NCI-H187 (cell line): ENCODE data around the gene PDE4DIP.
"Not testable (repeated sequence)": the region's sequence is repeated elsewhere in the genome, so short reads cannot be mapped to it uniquely, and the experiment has no call there.

Experiments
- DNase-seq, 2 experiments: peaks; one replicate each; lab custom pipeline; 2025; lab: John Stamatoyannopoulos, UW

Gene PDE4DIP

DNA sequence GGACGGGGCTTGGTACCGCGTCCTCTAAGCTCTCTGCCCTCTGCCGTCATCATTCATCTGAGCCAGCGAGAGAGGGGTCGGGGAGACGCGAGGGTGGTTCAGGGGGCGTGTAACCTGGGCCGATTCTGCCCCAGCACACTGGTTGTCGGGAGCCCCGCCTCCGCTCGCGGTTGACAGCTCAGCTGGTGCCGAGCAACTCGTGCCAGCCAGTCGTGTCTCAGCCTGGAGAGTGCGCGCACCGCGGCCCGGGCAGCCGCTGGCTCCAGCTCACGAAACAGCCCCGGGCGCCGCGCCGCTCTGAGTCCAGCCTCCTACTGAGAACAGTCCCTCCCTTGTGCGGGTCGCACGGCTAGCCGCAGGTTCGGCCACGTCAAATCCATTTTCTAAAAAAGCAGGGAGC, at the start of gene PDE4DIP:
PDE4DIP (plus strand) TSS at position 209 of the 400 bp plus-strand sequence. CDS start 347 bp downstream, outside the sequence.
- DNase-seq, result not testable (repeated sequence)

DNA sequence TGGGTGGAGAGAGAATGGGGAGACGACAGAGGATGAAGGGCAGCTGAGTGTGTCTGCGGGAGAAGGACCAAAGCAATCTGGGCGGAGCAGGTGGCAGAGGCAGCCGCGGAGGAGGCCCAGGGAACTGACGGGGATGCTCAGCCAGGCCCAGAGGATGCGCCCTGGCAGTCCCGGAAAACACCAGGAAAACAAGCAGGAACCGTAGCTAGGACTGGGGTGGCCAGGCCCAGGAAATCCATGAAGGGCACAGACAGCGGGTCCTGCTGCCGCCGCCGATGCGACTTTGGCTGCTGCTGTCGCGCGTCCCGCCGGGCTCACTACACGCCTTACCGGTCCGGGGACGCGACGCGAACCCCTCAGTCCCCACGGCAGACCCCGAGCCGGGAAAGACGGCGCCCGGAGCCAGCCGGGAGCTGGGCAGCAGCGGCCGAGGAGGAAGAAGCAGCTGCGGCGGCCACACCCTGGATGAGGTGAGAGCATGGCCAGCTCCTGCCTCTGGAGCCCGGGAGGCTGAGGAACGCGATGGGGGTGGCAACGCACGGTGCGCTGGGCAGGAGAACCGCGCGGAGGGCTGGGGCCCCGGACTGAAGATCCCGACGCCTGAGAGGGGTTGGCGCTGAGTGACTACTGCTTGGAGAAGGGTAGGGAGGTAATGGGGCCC, 35.8 kb upstream of the PDE4DIP start:
- not testable (repeated sequence) for DNase-seq

DNA sequence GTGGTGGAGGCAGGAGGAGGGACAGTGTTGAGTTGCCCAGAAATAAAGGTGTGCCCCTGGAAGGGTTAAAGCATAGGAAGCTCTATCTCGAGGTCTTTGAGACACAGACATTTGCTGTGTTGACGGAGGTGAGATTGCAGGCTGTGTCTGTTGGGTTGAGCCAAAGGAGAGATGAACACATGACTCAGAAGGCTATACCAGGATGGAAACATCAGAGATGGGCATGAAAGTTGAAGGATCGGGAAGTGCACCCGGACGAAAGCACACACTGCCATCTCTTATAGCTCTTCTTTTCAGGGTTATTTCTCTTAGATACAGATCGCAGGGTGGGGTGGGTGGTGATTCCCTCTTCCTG, 35.3 kb upstream of the PDE4DIP start:
- DNase-seq, result not testable (repeated sequence)

DNA sequence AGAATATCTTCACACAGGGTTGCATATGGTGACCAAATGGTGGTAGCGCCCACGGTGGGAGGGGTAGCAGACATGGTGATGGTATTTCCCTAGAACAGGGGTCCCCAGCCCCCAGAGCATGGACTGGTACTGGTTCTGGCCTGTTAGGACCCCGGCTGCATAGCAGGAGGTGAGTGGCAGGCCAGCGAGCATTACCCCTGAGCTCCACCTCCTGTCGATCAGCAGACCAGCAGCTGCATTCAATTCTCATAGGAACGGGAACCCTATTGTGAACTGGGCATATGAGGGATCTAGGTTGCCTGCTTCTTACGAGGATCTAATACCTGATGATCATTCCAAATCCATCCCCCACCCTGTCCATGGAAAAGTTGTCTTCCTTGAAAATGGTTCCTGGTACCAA, 22.0 kb upstream of the PDE4DIP start:
- DNase-seq, result not testable (repeated sequence)

DNA sequence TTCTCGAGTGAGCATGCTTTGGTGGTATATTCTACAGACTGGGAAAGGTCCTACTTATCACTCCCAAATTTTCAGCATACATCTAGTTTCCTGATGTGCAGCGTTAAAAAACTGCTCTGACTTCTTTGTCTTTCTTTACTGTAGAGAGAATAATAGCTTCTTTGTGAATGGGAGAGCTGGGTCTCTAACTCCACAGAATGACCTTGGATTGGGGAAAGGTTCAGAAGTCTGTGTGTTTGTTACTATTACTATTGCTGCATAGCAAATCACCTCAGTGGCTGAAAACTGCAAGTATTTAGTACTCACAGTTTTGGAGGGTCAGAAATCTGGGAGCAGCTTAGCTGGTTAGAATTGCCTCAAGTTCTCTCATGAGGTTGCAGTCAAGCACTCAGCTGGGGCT, 20.4 kb upstream of the PDE4DIP start:
- DNase-seq, result not testable (repeated sequence)

DNA sequence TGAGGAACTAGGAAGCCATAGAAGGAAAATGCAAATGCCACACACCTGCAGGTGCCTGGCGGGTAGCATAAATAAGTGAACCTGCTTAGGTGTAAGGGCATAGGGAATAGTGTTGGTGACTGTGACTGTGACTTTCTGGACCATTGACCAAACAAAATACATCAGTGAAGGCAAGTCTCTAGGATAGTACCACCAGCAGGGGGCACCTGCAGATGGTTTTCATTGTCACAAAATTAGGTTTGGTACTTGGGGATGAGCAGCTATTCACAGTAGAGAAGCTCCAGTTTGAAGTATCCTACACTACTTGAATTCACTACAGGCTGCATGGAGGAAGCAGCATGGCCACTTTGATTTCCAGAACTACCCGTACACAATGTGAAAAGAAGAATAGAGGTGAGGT, 19.2 kb upstream of the PDE4DIP start:
- DNase-seq, result not testable (repeated sequence)

DNA sequence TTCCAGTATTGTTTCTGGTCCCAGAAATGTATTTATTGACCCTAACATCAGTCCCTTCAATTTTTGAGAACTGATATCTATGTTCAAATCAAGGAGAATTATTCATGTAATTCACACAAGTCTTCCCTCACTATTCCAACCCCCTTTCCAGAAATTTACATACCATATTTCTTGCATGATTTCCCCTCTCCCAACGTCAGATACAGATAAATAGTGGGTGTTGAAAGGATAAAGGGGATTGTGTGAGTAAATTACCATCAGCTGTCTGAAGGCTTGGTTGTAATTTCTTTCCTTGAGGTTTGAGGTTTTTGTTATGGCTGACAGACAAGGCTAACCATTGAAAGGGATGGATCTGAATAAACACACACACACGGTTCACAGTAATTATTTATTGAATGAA, 15.7 kb upstream of the PDE4DIP start:
- not testable (repeated sequence) for DNase-seq

DNA sequence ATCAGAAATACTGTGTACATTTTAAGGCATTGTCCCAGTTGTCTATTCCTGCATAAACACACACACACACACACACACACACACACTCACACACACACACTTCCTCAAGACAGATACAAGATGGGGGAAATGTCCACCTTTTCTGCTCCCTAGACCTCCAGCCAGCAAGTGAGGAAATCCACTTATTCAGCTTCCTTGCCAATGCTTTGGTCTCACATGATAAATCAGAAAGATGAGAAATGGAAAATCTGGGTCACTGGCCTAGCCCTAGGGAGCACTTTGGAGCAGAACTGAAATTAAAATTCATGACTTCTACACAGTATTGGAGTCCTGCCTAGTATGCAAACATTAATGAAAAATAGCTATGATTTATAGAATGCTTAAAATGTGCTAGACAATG, 15.3 kb upstream of the PDE4DIP start:
- not testable (repeated sequence) for DNase-seq

DNA sequence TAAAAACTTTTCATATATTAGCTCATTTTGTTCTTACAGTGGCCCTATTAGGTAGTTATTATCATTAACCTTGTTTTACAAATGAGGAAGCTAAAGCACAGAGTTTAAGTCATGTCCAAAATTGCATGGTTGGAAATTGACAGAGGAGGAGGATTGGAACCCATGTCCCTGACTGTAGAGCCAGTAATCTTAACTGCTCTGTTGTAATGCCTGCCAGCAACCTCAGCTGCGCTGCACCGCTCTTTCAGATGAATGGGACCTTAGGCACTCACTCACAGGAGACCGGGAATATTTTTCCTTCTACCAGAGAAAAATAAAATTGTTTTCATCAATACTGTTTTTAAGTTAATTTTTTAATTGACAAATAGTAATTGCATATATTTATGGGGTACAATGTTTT, 14.9 kb upstream of the PDE4DIP start:
- not testable (repeated sequence) for DNase-seq

DNA sequence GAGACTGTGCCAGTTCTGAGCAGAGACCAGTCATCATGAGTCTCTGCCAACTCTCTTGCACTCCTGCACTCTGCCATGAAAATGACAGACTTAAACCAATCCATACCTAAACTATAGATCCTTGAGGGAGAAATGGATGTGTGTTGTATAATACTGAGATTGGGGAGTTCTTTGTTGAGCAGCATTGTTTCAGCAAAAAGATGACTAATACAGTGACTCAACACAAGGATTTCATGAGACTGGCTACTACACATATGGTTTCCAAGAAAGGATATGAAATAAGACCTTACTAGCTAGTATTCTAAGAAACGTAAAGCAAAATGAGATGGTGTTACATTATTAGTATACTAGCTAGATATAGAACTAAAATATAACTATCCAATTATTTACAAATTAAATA, 3.0 kb upstream of the PDE4DIP start:
- not testable (repeated sequence) for DNase-seq

DNA sequence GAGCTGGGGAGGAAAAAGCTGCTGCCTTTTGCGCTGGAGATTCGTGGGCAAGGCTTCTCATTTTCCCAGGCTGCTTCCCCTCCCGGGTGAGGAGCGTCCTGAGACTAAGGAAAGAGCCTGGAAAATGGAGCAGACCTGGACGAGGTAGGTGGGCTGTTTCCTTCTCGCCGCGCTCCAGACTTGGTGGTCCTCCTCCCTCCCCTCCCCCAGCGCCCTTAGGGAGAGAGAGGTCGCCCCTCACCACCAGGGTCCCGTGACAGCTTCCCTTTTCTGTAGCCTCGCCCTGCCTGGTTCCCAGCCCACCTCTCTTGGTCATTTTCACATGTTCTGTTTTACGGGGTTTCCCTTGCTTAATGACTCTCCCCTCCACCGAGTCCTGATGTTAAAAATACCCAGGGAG, 423 bp downstream of the PDE4DIP start:
- DNase-seq, result not testable (repeated sequence)

DNA sequence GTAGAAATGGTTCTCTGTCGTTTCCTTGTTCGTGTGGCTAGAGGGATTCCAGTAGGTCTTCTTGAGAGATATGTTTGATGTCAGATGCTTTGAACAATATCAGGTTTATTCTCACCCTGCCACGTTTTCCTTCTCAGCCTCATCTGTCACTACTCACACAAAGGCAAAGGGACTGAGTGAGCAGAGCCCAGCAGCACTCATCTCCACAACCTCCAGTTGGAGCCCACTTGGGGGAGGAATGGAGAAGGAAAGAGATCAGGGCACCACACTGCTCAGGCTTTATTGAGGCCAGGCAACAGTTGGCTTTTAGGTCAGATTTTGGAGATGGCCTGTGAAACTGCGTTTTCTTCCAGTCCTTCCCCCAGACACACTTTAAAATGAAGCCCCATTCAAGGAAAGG, 840 bp downstream of the PDE4DIP start:
- not testable (repeated sequence) for DNase-seq

DNA sequence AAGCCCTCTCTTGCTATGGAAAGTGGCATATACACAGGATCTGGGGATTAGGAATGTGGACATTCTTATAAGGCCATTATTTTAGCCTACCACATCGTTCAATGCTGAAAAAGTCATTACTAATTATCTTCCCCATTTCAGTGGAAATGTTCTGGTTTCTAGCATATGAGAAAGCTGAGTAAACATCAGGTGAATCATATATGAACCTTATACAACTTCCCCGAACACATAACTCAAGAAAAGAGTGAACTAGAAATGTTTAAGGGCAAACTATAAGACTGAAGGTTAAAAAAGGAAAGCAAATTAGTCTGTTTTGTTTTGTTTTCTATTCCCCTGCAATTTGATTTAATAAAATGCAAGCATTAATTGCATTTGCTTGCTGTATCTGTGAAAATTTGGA, 6.1 kb downstream of the PDE4DIP start:
- DNase-seq, result not testable (repeated sequence)

DNA sequence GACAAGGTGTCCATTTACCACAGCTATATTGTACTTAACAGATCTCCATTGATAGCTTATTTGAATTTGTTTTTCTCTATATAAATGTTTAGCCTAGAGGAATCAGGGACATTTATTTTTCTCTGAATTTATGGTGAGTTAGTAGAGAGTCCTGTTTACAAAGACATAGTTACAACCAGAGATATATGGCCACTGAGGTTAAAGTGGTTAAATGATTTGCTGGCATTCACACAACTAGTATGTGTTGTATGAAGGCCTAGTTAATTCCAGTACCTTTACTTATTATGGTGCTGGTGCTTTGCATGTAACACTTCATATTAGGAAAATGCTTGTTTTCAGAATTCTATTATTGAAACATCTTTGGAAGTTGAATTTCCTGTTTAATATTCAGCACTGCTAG, 6.6 kb downstream of the PDE4DIP start:
- DNase-seq, result not testable (repeated sequence)

DNA sequence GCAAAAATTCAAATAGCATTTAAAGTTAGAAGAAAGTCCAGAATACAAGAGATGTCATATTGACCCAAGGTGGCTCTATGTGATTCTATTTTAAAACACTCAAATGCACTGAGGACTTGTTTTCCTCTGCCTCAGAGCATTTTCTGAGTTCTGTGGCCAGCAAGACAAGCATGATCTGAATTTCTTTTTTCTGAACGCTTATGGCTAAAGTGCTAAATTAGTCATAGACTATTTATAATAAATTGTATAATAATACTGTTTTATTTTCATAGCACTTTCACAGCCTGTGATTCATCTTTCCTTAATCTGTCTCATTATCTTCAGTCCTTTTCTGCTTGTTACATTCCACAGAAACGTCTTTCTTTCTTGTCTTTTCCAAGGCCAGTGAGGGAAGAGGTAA, 7.5 kb downstream of the PDE4DIP start:
- not testable (repeated sequence) for DNase-seq

DNA sequence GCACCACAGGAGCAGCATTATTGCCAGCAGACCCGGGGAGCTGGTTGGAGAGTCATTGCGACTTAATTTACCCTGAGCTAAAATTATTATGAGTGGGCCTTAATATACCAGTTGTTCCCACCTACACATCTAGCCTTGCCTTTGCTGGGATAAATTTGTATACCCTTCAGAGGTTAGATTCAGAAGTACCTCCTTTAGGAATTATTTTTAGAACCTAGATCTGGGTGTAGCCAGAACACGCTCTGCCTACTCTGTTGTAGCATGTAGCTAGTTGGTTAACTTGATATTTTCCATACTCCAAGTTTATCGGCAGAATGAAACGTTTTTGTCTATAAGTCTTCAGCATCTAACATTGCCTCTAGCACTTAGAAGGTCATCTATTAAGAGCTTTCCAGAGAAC, 9.1 kb downstream of the PDE4DIP start:
- not testable (repeated sequence) for DNase-seq

DNA sequence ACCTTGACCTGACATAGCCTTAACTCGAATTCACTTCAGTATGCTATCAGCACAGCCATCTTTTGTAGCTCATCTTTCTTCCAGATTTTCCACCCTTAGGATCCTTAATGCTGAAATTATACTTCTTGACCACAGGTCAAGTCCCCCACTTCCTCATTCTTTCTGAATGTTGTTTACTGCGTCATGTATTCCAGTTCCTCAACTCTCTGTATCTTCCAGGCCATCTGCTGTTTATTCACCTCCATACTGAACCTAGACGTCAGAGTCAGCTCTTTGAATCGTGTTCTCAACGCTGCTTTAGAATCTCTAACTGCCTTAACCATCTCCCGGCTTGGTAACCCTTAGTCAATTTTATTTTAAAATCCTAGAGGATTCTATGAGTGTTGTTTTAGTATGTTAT, 9.8 kb downstream of the PDE4DIP start:
- not testable (repeated sequence) for DNase-seq

DNA sequence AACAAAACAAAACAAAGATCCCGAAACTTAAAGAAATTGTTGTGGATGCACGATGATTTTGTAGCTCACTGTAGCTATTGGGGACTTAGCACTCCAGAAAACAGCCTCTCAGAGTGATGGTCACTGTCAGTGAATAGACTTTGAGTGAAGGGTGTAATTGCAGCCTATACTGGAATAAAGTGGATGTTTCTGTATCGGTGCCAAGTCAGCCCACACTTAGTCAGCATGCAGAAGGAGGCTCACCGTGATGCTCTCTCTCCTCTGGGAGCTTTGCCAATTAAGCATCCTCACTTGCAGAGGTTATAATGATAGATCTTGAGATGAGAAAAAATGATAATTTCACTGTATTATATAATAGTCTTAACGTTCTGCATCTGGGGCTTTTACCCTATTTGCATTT, 11.1 kb downstream of the PDE4DIP start:
- not testable (repeated sequence) for DNase-seq

DNA sequence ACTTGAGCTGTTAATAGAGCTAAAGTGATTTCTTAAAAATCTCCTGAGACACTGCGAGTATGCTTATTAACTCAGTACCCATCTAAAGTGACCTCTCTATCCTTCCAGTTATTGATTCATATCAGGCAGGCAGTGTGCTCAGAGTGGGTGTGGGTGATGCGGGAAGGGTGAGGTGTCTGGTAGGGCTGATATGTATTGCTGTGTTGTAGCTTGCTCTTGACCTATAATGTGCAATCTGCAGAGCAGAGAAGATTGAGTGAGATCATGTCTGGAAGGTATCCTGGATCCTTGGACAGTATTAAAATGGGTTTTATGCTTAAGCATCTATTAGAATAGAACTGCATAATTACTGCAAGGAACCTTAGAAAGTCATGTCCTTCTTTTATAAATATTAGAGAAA, 15.8 kb downstream of the PDE4DIP start:
- DNase-seq, result not testable (repeated sequence)

DNA sequence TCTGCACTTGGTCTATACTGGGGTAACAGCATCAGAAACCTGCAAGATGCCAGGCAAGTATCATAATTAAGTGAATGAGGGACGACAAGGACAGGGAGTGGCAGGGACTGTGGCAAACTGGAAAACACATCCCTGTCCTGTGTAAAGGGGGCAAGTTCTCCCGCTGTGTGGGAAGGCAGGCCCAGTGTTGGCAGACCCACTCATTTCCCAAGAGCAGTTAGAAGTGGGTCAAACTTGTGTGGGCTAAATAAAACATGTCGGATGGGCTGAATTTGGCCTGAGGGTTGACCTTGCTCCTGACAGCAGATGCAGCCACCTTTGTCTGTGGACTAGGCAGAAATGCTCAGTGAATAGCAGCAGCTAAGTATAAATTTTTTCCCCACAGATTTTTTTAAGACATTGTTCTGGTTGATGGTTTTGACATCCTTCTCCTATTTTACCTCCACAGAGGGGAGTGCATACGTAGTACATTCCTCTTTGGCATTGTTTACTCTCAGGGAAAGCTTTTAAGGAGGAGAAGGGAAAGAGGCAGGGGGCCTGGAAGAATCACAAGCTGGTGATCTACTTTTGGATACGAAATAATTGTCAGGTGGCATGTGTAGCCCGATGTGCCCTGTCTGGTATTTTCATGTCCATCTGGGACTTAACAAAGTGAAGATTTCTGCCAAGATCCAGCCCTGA, 16.5 kb downstream of the PDE4DIP start:
- not testable (repeated sequence) for DNase-seq

DNA sequence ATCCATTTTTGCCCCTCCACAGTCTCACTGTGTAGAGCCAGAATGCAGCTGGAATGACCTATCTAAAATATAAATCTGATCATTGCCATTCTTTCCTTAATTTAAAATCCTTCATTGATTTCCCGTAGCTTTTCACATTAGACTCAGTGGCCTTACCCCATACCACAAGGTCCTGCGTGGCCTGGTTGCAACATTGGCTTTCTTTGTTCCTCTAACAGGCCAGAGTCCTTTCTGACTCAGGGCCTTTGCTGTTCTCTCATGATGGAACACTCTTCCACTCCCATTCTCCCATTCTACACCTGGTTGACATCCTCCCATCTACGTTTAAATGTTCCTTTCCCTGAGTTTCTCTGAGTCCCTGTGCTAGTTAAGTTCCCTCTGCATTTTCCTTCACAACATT, 18.4 kb downstream of the PDE4DIP start:
- not testable (repeated sequence) for DNase-seq

DNA sequence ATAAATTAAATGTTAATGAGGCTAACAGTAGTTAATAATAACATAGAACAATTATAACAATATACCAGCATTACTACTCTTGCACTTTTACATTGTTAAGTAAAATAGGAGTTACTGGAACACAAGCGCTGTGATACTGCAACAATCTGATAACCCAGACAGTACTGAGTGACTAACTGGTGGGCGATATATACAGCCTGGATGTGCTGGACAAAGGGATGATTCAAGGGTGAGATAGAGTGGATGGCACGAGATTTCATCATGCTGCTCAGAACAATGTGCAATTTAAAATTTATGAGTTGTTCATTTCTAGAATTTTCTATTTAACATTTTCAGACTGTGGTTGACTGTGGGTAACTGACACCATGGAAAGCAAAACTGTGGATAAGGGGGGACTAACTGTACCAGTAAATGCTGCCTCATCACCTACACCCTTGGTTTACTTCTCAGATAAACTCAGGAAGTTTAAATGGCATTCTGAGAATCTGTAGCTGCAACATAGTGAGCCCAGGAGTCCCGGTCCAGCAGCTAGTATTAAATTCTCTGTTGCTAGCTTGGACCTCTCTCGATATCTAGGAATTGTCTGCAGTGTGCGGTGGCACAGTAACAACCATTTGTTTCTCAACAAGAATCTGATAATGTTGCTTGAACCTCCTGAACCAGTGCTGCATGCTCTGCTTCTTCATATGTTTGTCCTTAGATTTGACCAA, 24.9 kb downstream of the PDE4DIP start:
- DNase-seq, result not testable (repeated sequence)

DNA sequence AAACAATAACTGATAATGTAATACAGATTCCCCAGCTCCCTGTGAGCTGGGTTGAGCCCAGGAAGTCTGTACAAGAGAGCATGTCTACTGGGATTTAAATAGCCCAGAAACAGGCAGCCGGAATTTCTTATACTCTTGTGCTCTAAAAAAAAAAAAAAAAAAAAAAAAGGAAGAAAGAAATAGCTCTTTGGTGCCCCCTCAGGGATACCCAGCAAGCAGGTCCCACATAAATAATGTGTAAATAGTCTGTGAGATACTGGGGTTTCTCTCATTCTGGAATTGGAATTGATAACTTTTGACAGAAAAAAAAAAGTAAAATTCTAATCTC, 25.4 kb downstream of the PDE4DIP start:
- not testable (repeated sequence) for DNase-seq
